RWPE2 (cell line): ENCODE results near the gene P2RY11.
A peak's percentile ranks its signal among the peaks of the same experiment; 100 is the strongest.

Experiments
- ATAC-seq: fragments of 200-7000 bp; cut with Tn5 transposase; 3 replicates; pipeline ENCODE4 v1.9.1; 2021; ENCODE audit warnings: low read depth
- DNase-seq: peaks from one replicate; pipeline ENCODE4 v3.0.0-alpha.2; 2020; ENCODE audit warnings: low spot score
- H3K27ac ChIP-seq: fragments of 450-650 bp; 2 replicates; pipeline ENCODE4 v1.5.1; 2017; ENCODE audit warnings: mild to moderate bottlenecking; ENCODE audit not compliant: poor library complexity, severe bottlenecking
- H3K27me3 ChIP-seq: fragments of 250-450 bp; sonication (Bioruptor Pico); 2 replicates; pipeline ENCODE4 v1.5.1; 2021; ENCODE audit warnings: mild to moderate bottlenecking, moderate library complexity; ENCODE audit not compliant: insufficient read depth, poor library complexity, severe bottlenecking
- H3K36me3 ChIP-seq: fragments of 250-450 bp; sonication (Bioruptor Pico); 2 replicates; pipeline ENCODE4 v1.5.1; 2020; ENCODE audit warnings: low read depth, mild to moderate bottlenecking, moderate library complexity
- H3K4me1 ChIP-seq: fragments of 250-450 bp; sonication (Bioruptor Pico); 2 replicates; pipeline ENCODE4 v1.5.1; 2021; ENCODE audit warnings: mild to moderate bottlenecking, moderate library complexity; ENCODE audit not compliant: insufficient read depth, poor library complexity, severe bottlenecking
- H3K4me3 ChIP-seq: fragments of 250-450 bp; sonication (Bioruptor Pico); 2 replicates; pipeline ENCODE4 v1.5.1; 2021; ENCODE audit warnings: mild to moderate bottlenecking, moderate library complexity; ENCODE audit not compliant: severe bottlenecking
- H3K9me3 ChIP-seq: fragments of 250-450 bp; sonication (Bioruptor Pico); 2 replicates; pipeline ENCODE4 v1.5.1; 2021; ENCODE audit warnings: mild to moderate bottlenecking, moderate library complexity; ENCODE audit not compliant: severe bottlenecking
- TF ChIP-seq, protein P1 (sequence below): fragments of 450-650 bp; IDR thresholded peaks from one replicate; pipeline ENCODE4 v1.5.1; 2017; ENCODE audit warnings: mild to moderate bottlenecking, moderate library complexity; ENCODE audit not compliant: poor library complexity, severe bottlenecking

Gene P2RY11

DNA sequence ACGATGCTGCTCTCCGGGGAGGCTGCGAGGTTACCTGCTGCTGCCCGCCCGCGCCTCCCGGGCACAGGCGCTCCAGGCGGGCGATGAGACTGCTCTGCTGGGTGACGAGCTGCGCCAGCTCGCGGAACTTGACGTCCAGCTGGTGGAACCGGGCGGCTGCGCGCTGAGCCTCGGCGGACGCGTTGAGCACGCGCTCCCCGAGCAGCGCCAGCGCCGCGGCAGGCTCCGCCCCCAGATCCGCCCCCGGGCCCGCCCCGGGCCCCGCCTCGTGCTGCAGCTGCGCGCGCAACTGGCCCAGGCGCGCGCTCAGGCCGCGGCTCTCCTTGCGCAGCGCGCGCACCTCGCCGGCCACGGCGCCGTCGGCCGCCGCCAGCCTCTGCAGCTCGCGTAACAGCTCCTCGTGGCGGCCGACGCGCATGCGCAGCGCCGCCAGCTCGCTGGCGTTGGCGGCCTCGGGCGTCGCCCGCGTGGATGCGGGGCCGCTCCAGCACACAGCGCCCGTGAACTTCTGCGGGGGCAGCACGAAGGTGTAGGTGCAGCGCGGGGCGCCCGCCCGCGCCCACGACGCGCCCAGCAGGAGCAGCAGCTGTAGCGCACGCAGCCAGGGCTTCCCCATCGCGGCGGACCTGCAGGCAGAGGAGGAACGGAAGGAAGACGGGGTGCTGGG is 15.4 kb upstream of the P2RY11 start:
- peaks cover 5% of the 10 kb centered on the region for H3K4me1 ChIP-seq
- H3K4me3 ChIP-seq, result peak overlapping the region; percentile 34
- no peaks in the 10 kb centered on the region for H3K9me3 ChIP-seq
- peak; percentile 76 for ATAC-seq
- no peaks in the 10 kb centered on the region for H3K27me3 ChIP-seq
- peaks cover 8% of the 10 kb centered on the region; the same call in 1 of the 2 replicates for H3K36me3 ChIP-seq
- no peak for DNase-seq
- no peak overlapping the region for H3K27ac ChIP-seq
- TF ChIP-seq, protein P1, sequence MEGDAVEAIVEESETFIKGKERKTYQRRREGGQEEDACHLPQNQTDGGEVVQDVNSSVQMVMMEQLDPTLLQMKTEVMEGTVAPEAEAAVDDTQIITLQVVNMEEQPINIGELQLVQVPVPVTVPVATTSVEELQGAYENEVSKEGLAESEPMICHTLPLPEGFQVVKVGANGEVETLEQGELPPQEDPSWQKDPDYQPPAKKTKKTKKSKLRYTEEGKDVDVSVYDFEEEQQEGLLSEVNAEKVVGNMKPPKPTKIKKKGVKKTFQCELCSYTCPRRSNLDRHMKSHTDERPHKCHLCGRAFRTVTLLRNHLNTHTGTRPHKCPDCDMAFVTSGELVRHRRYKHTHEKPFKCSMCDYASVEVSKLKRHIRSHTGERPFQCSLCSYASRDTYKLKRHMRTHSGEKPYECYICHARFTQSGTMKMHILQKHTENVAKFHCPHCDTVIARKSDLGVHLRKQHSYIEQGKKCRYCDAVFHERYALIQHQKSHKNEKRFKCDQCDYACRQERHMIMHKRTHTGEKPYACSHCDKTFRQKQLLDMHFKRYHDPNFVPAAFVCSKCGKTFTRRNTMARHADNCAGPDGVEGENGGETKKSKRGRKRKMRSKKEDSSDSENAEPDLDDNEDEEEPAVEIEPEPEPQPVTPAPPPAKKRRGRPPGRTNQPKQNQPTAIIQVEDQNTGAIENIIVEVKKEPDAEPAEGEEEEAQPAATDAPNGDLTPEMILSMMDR, result no peak

DNA sequence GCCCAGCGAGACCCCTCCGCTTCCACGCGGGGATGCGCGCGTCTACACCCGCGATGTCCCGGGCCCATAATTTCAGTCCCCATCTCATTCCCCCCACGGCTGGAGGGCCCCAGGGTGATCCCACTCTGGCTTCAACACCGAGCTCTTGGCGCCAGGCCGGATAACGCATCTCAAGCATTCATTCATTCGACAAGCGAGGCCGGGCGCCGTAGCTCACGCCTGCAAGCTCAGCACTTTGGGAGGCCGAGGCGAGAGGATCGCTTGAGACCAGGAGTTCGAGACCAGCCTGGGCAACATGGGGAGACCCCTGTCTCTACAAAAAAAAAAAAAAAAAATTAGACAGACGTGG is 14.9 kb upstream of the P2RY11 start:
- no peaks in the 10 kb centered on the region for H3K27me3 ChIP-seq
- peaks cover 5% of the 10 kb centered on the region for H3K4me1 ChIP-seq
- DNase-seq, result no peak
- TF ChIP-seq, protein P1, result no peak
- ATAC-seq, result no peak
- H3K27ac ChIP-seq, result no peak overlapping the region
- peak overlapping the region; percentile 34 for H3K4me3 ChIP-seq
- H3K9me3 ChIP-seq, result no peaks in the 10 kb centered on the region
- H3K36me3 ChIP-seq, result peaks cover 8% of the 10 kb centered on the region; the same call in 1 of the 2 replicates

DNA sequence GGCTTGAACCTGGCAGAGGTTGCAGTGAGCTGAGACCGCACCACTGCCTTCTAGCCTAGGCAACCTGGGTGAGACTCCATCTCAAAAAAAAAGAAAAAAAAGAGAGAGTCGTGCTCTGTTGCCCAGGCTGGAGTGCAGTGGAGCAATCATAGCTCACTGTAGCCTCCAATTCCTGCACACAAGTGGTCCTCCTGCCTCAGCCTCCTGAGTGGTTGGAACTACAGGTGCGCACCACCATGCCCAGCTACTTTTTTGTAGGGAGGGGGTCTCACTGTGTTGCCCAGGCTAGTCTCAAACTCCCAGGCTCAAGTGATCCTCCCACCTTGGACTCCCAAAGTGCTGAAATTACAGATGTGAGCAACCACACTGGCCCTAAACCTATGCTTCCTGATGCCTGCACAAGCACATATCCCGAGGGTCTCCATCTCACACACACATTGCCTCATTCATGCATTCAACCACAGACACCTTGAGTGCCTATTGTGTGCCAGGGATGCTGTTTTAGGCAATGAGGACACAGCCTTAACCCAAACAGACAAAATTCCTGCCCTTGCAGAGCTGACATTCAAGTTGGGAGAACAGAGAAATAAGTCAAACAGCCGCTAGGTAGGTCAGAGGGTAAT is 11.2 kb upstream of the P2RY11 start:
- H3K36me3 ChIP-seq, result no peaks in the 10 kb centered on the region
- ATAC-seq (no peak), DNase-seq (no peak)
- no peak overlapping the region for H3K27ac ChIP-seq
- no peaks in the 10 kb centered on the region for H3K9me3 ChIP-seq
- TF ChIP-seq, protein P1, result no peak
- peaks cover 5% of the 10 kb centered on the region for H3K4me1 ChIP-seq
- no peak overlapping the region for H3K4me3 ChIP-seq
- no peaks in the 10 kb centered on the region for H3K27me3 ChIP-seq

DNA sequence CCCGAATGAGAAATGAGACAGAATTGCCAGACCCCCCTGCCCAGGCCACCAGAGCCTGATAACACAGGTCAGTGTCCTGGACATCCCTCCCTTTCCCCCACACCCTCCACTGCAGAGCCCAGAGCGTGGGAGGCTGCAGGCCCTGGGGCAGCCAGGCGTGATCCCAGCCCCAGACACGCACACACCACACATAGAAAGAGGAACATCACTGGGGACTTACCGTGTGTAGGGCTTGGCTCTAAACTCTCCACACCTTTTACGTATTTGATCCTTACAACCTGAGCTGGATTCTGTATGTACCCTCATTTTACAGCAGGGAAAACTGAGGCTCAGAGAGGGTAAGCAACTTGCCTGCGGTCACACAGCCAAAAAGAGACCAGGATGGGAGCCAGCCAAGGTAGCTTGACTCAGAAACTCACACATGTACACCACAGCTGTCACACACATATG is 8.7 kb upstream of the P2RY11 start:
- no peak overlapping the region for H3K27ac ChIP-seq
- no peaks in the 10 kb centered on the region for H3K27me3 ChIP-seq
- H3K36me3 ChIP-seq, result peaks cover 9% of the 10 kb centered on the region
- DNase-seq, result no peak
- H3K4me1 ChIP-seq, result peaks cover 6% of the 10 kb centered on the region
- TF ChIP-seq, protein P1, result no peak
- no peaks in the 10 kb centered on the region for H3K9me3 ChIP-seq
- ATAC-seq, result no peak
- no peak overlapping the region for H3K4me3 ChIP-seq

DNA sequence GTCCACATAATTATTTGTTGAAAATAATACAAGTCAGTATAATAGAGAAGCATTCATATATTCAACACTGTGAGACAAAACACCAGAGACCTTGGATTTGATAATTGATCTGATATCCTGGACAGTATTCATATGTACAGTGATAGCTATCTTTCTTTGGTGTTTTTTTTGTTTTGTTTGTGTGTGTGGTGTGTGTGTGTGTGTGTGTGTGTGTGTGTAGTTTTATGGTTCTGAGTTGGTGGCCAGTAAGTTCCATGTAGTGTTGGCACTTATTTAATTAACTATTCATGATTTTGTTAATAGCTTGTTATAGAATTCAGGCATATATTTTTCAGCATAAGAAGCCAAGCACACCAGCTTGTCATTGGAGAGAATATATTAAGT is 7.4 kb upstream of the P2RY11 start:
- no peaks in the 10 kb centered on the region for H3K9me3 ChIP-seq
- H3K27ac ChIP-seq, result no peak overlapping the region
- peaks cover 22% of the 10 kb centered on the region for H3K36me3 ChIP-seq
- ATAC-seq (no peak), DNase-seq (no peak)
- peaks cover 6% of the 10 kb centered on the region for H3K4me1 ChIP-seq
- H3K27me3 ChIP-seq, result no peaks in the 10 kb centered on the region
- no peak overlapping the region for H3K4me3 ChIP-seq
- TF ChIP-seq, protein P1, result no peak
